WTC11 (cell line): ENCODE measurements around the gene GABRB3.

Experiments
- ATF1 ChIP-seq: sonication (generic); formaldehyde crosslinking; IDR thresholded peaks from 2 replicates; pipeline ENCODE4 v1.8.1; 2023; ENCODE audit warnings: mild to moderate bottlenecking, moderate library complexity, missing genetic modification reagents
- ATF6 ChIP-seq: sonication (generic); formaldehyde crosslinking; IDR thresholded peaks from 2 replicates; pipeline ENCODE4 v1.8.1; 2023; ENCODE audit warnings: mild to moderate bottlenecking, missing genetic modification reagents
- CBFB ChIP-seq: sonication (generic); formaldehyde crosslinking; IDR thresholded peaks from 2 replicates; pipeline ENCODE4 v1.8.1; 2022; ENCODE audit warnings: mild to moderate bottlenecking, low read depth, missing genetic modification reagents
- CTCF ChIP-seq: fragments of 200-600 bp; IDR thresholded peaks from 2 replicates; pipeline ENCODE4 v1.8.0; 2022; ENCODE audit warnings: antibody characterized with exemption
- ESRRA ChIP-seq: sonication (generic); formaldehyde crosslinking; IDR thresholded peaks from 2 replicates; pipeline ENCODE4 v1.8.1; 2022; ENCODE audit warnings: mild to moderate bottlenecking, missing genetic modification reagents, borderline replicate concordance
- FOXJ3 ChIP-seq: sonication (generic); formaldehyde crosslinking; IDR thresholded peaks from 2 replicates; pipeline ENCODE4 v1.9.0; 2021; ENCODE audit warnings: missing genetic modification reagents, mild to moderate bottlenecking, borderline replicate concordance
- NFE2L1 ChIP-seq: sonication (generic); formaldehyde crosslinking; IDR thresholded peaks from 2 replicates; pipeline ENCODE4 v1.8.1; 2023; ENCODE audit warnings: missing genetic modification reagents
- NR1H2 ChIP-seq: sonication (generic); formaldehyde crosslinking; IDR thresholded peaks from 2 replicates; pipeline ENCODE4 v1.9.0; 2021; ENCODE audit warnings: mild to moderate bottlenecking, moderate library complexity, missing genetic modification reagents
- SOX15 ChIP-seq: fragments of 250-450 bp; sonication (Bioruptor Pico); IDR thresholded peaks from 2 replicates; pipeline ENCODE4 v1.9.0; 2021; ENCODE audit warnings: mild to moderate bottlenecking
- SP1 ChIP-seq: sonication (generic); formaldehyde crosslinking; conservative IDR thresholded peaks from 2 replicates; pipeline ENCODE4 v1.8.1; 2022; ENCODE audit warnings: missing genetic modification reagents
- TEAD4 ChIP-seq: sonication (generic); formaldehyde crosslinking; IDR thresholded peaks from 2 replicates; pipeline ENCODE4 v1.8.0; 2022; ENCODE audit warnings: mild to moderate bottlenecking, missing genetic modification reagents
- TP53 ChIP-seq: sonication (generic); formaldehyde crosslinking; IDR thresholded peaks from 2 replicates; pipeline ENCODE4 v1.8.1; 2023; ENCODE audit warnings: mild to moderate bottlenecking, missing genetic modification reagents
- ZNF138 ChIP-seq: sonication (generic); formaldehyde crosslinking; conservative IDR thresholded peaks from 2 replicates; pipeline ENCODE4 v1.8.1; 2022; ENCODE audit warnings: mild to moderate bottlenecking, moderate library complexity, missing genetic modification reagents
- ZNF512 ChIP-seq: sonication (generic); formaldehyde crosslinking; IDR thresholded peaks from 2 replicates; pipeline ENCODE4 v1.8.1; 2022; ENCODE audit warnings: missing genetic modification reagents, borderline replicate concordance

GRCh38 chr15:26635614-26636013 is 137.3 kb downstream of the GABRB3 start:
- TF ChIP-seq CTCF: no peak
- TF ChIP-seq SP1 (CRISPR knock-in tag): no peak
- TF ChIP-seq TP53 (CRISPR knock-in tag): no peak
- TF ChIP-seq ATF6 (CRISPR knock-in tag): no peak
- TF ChIP-seq ESRRA (CRISPR knock-in tag): no peak
- no peak for TF ChIP-seq SOX15 (CRISPR knock-in tag)
- TF ChIP-seq NFE2L1 (CRISPR knock-in tag): no peak
- TF ChIP-seq ATF1 (CRISPR knock-in tag): no peak
- no peak for TF ChIP-seq TEAD4 (CRISPR knock-in tag)
- no peak for TF ChIP-seq CBFB
- TF ChIP-seq FOXJ3 (CRISPR knock-in tag): no peak
- TF ChIP-seq NR1H2 (CRISPR knock-in tag): no peak
- no peak for TF ChIP-seq ZNF512
- TF ChIP-seq ZNF138 (CRISPR knock-in tag): no peak
